Smooth muscle cell of the brain vasculature (primary cell): Measurements from ENCODE around the gene SSR1.

Source experiments
- DNase-seq: peaks from one replicate; pipeline ENCODE4 v3.0.0-alpha.2; 2012; ENCODE audit warnings: low read depth, low spot score

SSR1 gene

GRCh38 chr6:7258231-7258763 lies 54.7 kb downstream of the SSR1 start:
- DNase-seq, result no peak

- no peak for DNase-seq
These were observed 55.3 kb downstream of the SSR1 start for GRCh38 chr6:7257521-7258230.

- no peak for DNase-seq
These were observed 56.2 kb downstream of the SSR1 start for GRCh38 chr6:7256785-7257184.

GRCh38 chr6:7255918-7256317 lies 57.1 kb downstream of the SSR1 start:
- DNase-seq, result no peak

- DNase-seq, result no peak
These were observed 57.8 kb downstream of the SSR1 start for GRCh38 chr6:7254980-7255835.

- DNase-seq, result no peak
These were observed 60.6 kb downstream of the SSR1 start for GRCh38 chr6:7252390-7252789.

- DNase-seq, result no peak
These were observed 61.2 kb downstream of the SSR1 start for GRCh38 chr6:7251646-7252260.

GRCh38 chr6:7250812-7251211 lies 62.2 kb downstream of the SSR1 start:
- DNase-seq, result no peak

- DNase-seq, result no peak
These were observed 62.9 kb downstream of the SSR1 start for GRCh38 chr6:7249946-7250643.

GRCh38 chr6:7249391-7249790 lies 63.6 kb downstream of the SSR1 start:
- DNase-seq, result no peak

- no peak for DNase-seq
These were observed 65.2 kb downstream of the SSR1 start for GRCh38 chr6:7247828-7248227.

- DNase-seq, result no peak
These were observed 65.9 kb downstream of the SSR1 start for GRCh38 chr6:7247179-7247456.

GRCh38 chr6:7246401-7247178 lies 66.4 kb downstream of the SSR1 start:
- DNase-seq, result no peak

- no peak for DNase-seq
These were observed 67.2 kb downstream of the SSR1 start for GRCh38 chr6:7245668-7246393.

GRCh38 chr6:7243179-7243981 lies 69.6 kb downstream of the SSR1 start:
- DNase-seq, result peak; percentile 23

- no peak for DNase-seq
These were observed 70.2 kb downstream of the SSR1 start for GRCh38 chr6:7242835-7243178.

- peak; percentile 15 for DNase-seq
These were observed 71.0 kb downstream of the SSR1 start for GRCh38 chr6:7241709-7242645.

GRCh38 chr6:7241160-7241559 lies 71.8 kb downstream of the SSR1 start:
- no peak for DNase-seq

- DNase-seq, result no peak
These were observed 72.6 kb downstream of the SSR1 start for GRCh38 chr6:7240351-7240750.
